Peyer's patch (tissue), 4 donors: Measurements from ENCODE around the gene KIRREL3. TPM values are rescaled to one million over a fixed set of nuclear protein-coding genes. Genes with fewer than 3 reads are reported as not detected.

ENCODE experiments used
- DNase-seq, 3 donors: peaks; one replicate each; pipeline ENCODE4 v3.0.0-alpha.2; 2017 to 2019
- H3K27ac ChIP-seq, 4 donors: fragments of 200-600 bp; sonication (generic); one replicate each; pipeline ENCODE4 v1.5.1; 2016 to 2019
- H3K27me3 ChIP-seq, 2 donors: fragments of 200-600 bp; sonication (generic); one replicate each; pipeline ENCODE4 v1.5.1; 2019
- H3K36me3 ChIP-seq, 3 donors: fragments of 200-600 bp; sonication (generic); one replicate each; pipeline ENCODE4 v1.5.1; 2016 to 2019
- H3K4me1 ChIP-seq, 4 donors: fragments of 200-600 bp; sonication (generic); one replicate each; pipeline ENCODE4 v1.5.1; 2016 to 2019
- H3K4me3 ChIP-seq, 4 donors: fragments of 200-600 bp; sonication (generic); 1 replicate in 3 of 4; 2 replicates in 1 of 4; pipeline ENCODE4 v1.5.1; 2016 to 2019; ENCODE audit warnings: mild to moderate bottlenecking in 1 of 4
- H3K9me3 ChIP-seq, 4 donors: fragments of 200-600 bp; sonication (generic); one replicate each; pipeline ENCODE4 v1.5.1; 2016 to 2019; ENCODE audit warnings: mild to moderate bottlenecking in 1 of 4
- CTCF ChIP-seq, 6 experiments: fragments of 450-650 bp in 4 of 6; fragments of 200-600 bp in 2 of 6; sonication (generic) in 1 of 6; IDR thresholded peaks; one replicate each; pipeline ENCODE4 v1.5.1; 2017 to 2019; ENCODE audit warnings: antibody characterized with exemption in 6 of 6, mild to moderate bottlenecking in 3 of 6, moderate library complexity in 1 of 6
- POLR2A ChIP-seq, 2 donors: fragments of 450-650 bp; IDR thresholded peaks; one replicate each; pipeline ENCODE4 v1.5.1; 2017; ENCODE audit warnings: antibody characterized with exemption in 2 of 2, mild to moderate bottlenecking in 2 of 2, moderate library complexity in 2 of 2
- total RNA-seq, 4 donors: library from RNA; depleted of rRNA; stranded (reverse); fragments of >200 nt; gene quantifications; one replicate each; pipeline ENCODE4 v1.1.0, GENCODE V29; 2016

The KIRREL3 gene
- total RNA-seq, 4 donors from 2014 or later, result 0.83 TPM; not detected in 3

- Histone ChIP-seq H3K36me3 (no peaks in the 10 kb centered on the region), H3K27ac (no peak overlapping the region), H3K9me3 (no peaks in the 10 kb centered on the region), H3K4me3 (no peak overlapping the region), H3K4me1 (no peaks in the 10 kb centered on the region), H3K27me3 (no peaks in the 10 kb centered on the region)
- TF ChIP-seq CTCF (IDR thresholded peaks at IDR 0.05) (no peak), POLR2A (IDR thresholded peaks at IDR 0.05) (no peak)
- no peak for DNase-seq
Observed at GRCh38 chr11:126722956-126723664, 277.5 kb downstream of the KIRREL3 start.

- no peak for DNase-seq
- H3K4me3 ChIP-seq, result no peak overlapping the region
- no peak overlapping the region for H3K27ac ChIP-seq
- TF ChIP-seq CTCF (IDR thresholded peaks at IDR 0.05) (no peak), POLR2A (IDR thresholded peaks at IDR 0.05) (no peak)
- H3K27me3 ChIP-seq, result no peaks in the 10 kb centered on the region
- H3K36me3 ChIP-seq, result no peaks in the 10 kb centered on the region
- no peaks in the 10 kb centered on the region for H3K9me3 ChIP-seq
- H3K4me1 ChIP-seq, result no peaks in the 10 kb centered on the region
Observed at GRCh38 chr11:126722006-126722736, 278.4 kb downstream of the KIRREL3 start.

GRCh38 chr11:126720539-126721235, 279.9 kb downstream of the KIRREL3 start:
- H3K4me3 ChIP-seq, result no peak overlapping the region
- H3K9me3 ChIP-seq, result no peaks in the 10 kb centered on the region
- H3K27me3 ChIP-seq, result no peaks in the 10 kb centered on the region
- no peak for TF ChIP-seq CTCF (IDR thresholded peaks at IDR 0.05)
- no peak for TF ChIP-seq POLR2A (IDR thresholded peaks at IDR 0.05)
- no peak for DNase-seq
- no peaks in the 10 kb centered on the region for H3K36me3 ChIP-seq
- no peaks in the 10 kb centered on the region for H3K4me1 ChIP-seq
- no peak overlapping the region for H3K27ac ChIP-seq

GRCh38 chr11:126719740-126720139, 280.8 kb downstream of the KIRREL3 start:
- no peak for DNase-seq
- no peaks in the 10 kb centered on the region for H3K36me3 ChIP-seq
- TF ChIP-seq POLR2A (IDR thresholded peaks at IDR 0.05) (no peak), CTCF (IDR thresholded peaks at IDR 0.05) (no peak)
- no peak overlapping the region for H3K4me3 ChIP-seq
- H3K27ac ChIP-seq, result no peak overlapping the region
- H3K27me3 ChIP-seq, result no peaks in the 10 kb centered on the region
- no peaks in the 10 kb centered on the region for H3K9me3 ChIP-seq
- H3K4me1 ChIP-seq, result no peaks in the 10 kb centered on the region

DNA sequence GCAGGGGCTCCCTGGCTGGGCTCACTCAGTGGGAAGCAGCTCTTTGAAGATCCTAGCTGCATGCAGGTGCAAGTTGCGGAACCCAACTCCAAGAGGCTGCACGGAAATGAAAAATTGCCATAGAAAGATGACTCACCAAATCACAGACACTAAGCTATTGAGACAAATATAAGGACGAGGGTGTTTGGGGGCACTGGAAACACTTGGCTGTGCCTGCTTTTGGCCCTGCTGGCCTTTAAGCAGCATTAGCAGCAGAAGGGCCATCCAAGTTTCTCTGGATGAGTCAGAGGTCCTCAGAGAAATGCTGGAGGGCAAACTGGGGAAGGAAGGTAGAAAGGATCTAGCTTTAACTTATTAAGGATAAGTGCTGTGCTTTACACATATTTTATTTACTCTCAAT, 282.3 kb downstream of the KIRREL3 start:
- no peaks in the 10 kb centered on the region for H3K9me3 ChIP-seq
- H3K4me3 ChIP-seq, result no peak overlapping the region
- H3K4me1 ChIP-seq, result no peaks in the 10 kb centered on the region
- no peaks in the 10 kb centered on the region for H3K36me3 ChIP-seq
- TF ChIP-seq POLR2A (IDR thresholded peaks at IDR 0.05) (no peak), CTCF (IDR thresholded peaks at IDR 0.05) (no peak)
- DNase-seq, result no peak
- H3K27ac ChIP-seq, result no peak overlapping the region
- no peaks in the 10 kb centered on the region for H3K27me3 ChIP-seq
